SU-DHL-6 (cell line): ENCODE results near the gene PTPRK.

ENCODE experiments used
- EZH2phosphoT487 ChIP-seq: fragments of 200-600 bp; sonication (generic), shearing (Covaris generic); conservative IDR thresholded peaks from 2 replicates; pipeline ENCODE4 v1.6.1; 2018; ENCODE audit warnings: mild to moderate bottlenecking, antibody characterized with exemption, low read length, moderate library complexity, mixed read lengths
- TF ChIP-seq, protein P1 (sequence below): fragments of 200-600 bp; sonication (generic); IDR thresholded peaks from one replicate; pipeline ENCODE4 v1.5.1; 2017; ENCODE audit warnings: antibody characterized with exemption, mild to moderate bottlenecking, low read length, moderate library complexity; ENCODE audit not compliant: insufficient read depth, poor library complexity, severe bottlenecking

DNA sequence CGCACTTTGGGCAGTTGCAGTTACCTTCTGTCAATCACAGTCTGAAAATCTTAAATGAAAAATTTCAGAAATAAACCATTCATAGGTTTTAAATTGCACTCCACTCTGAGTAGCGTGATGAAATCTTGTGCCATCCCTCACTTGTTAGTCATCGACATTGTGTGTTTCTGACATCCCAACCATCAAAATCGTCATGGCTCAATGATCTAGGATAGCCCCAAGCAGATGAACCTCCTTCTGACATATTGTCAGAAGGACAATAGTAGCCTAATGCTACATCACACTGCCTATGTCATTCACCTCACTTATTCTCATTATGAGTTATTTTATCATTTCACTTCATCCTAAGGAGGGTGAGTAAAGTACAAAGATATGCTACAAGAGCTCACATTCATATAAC, 284.8 kb downstream of the PTPRK start:
- TF ChIP-seq, protein P1, sequence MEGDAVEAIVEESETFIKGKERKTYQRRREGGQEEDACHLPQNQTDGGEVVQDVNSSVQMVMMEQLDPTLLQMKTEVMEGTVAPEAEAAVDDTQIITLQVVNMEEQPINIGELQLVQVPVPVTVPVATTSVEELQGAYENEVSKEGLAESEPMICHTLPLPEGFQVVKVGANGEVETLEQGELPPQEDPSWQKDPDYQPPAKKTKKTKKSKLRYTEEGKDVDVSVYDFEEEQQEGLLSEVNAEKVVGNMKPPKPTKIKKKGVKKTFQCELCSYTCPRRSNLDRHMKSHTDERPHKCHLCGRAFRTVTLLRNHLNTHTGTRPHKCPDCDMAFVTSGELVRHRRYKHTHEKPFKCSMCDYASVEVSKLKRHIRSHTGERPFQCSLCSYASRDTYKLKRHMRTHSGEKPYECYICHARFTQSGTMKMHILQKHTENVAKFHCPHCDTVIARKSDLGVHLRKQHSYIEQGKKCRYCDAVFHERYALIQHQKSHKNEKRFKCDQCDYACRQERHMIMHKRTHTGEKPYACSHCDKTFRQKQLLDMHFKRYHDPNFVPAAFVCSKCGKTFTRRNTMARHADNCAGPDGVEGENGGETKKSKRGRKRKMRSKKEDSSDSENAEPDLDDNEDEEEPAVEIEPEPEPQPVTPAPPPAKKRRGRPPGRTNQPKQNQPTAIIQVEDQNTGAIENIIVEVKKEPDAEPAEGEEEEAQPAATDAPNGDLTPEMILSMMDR = no peak
- TF ChIP-seq EZH2phosphoT487 = no peak
